K562 (cell line): Measurements from ENCODE around the gene OLFM3. TPM values are rescaled to one million over a fixed set of nuclear protein-coding genes. Genes with fewer than 3 reads are reported as not detected.

Source experiments
- ATAC-seq: fragments of 200-7000 bp; cut with Tn5 transposase; 3 replicates; pipeline ENCODE4 v1.9.1; 2020; ENCODE audit warnings: moderate library complexity
- BruUV-seq: library from RNA; stranded (reverse); fragments of 400-500 nt; replicated peaks from 2 replicates; lab custom pipeline; 2021; lab: Mats Ljungman, UMichigan
- CTCF ChIA-PET: fragments of 300-600 bp; formaldehyde crosslinking; extraction: SDS; loops from one replicate; lab custom pipeline; 2021; ENCODE audit warnings: low intra/inter-chr PET ratio; lab: Yijun Ruan, JAX
- POLR2A ChIA-PET: fragments of 300-600, 350-650 bp; sonication (Branson Sonifier 250); formaldehyde crosslinking; extraction: SDS; loops from one replicate; lab custom pipeline; 2021; ENCODE audit warnings: antibody characterized with exemption, inconsistent platforms; lab: Yijun Ruan, JAX
- DNase-seq, 4 experiments: peaks; one replicate each; pipeline versions ENCODE4 v3.0.0 to v3.0.0-alpha.2; 2011 to 2018; ENCODE audit warnings: low spot score in 3 of 4, mixed read lengths in 3 of 4; ENCODE audit errors: extremely low read depth in 1 of 4
- FAIRE-seq: peaks from 2 replicates; lab custom pipeline; 2011; peaks lifted over from hg19 to GRCh38; lab: Jason Lieb, UNC
- H2AFZ ChIP-seq: 2 replicates; pipeline ENCODE4 v1.6.0; 2011; ENCODE audit warnings: low read depth, low read length, control low read depth, inconsistent platforms
- H3K27ac ChIP-seq: fragments of 200-600 bp; 3 replicates; pipeline ENCODE4 v1.8.0; 2011; ENCODE audit warnings: low read depth, mild to moderate bottlenecking, control low read depth, inconsistent platforms, low read length, moderate library complexity, mixed read lengths; ENCODE audit errors: extremely low read depth
- H3K27me3 ChIP-seq, 2 experiments: fragments of 300-600 bp in 1 of 2; 2 replicates in 1 of 2; 3 replicates in 1 of 2; pipeline versions ENCODE4 v1.6.0 to v1.8.0; 2011; ENCODE audit warnings: inconsistent platforms in 2 of 2, low read length in 2 of 2, mild to moderate bottlenecking in 1 of 2, mixed read lengths in 1 of 2, moderate library complexity in 1 of 2; ENCODE audit not compliant: control insufficient read depth in 2 of 2, insufficient read depth in 2 of 2
- H3K36me3 ChIP-seq: fragments of 300-600 bp; 3 replicates; pipeline ENCODE4 v1.8.0; 2011; ENCODE audit warnings: mild to moderate bottlenecking, low read length, inconsistent platforms; ENCODE audit not compliant: control insufficient read depth, insufficient read depth
- H3K4me1 ChIP-seq, 2 experiments: fragments of 200-600 bp in 1 of 2; replicated peaks in 1 of 2; 2 replicates in 1 of 2; 3 replicates in 1 of 2; pipeline versions ENCODE4 v1.5.1 to v1.8.0; 2011; ENCODE audit warnings: inconsistent platforms in 2 of 2, low read length in 2 of 2, mild to moderate bottlenecking in 1 of 2, mixed read lengths in 1 of 2, moderate library complexity in 1 of 2; ENCODE audit not compliant: control insufficient read depth in 2 of 2, insufficient read depth in 2 of 2
- H3K4me2 ChIP-seq: 2 replicates; pipeline ENCODE4 v1.6.1; 2011; ENCODE audit warnings: low read length, control low read depth, inconsistent platforms, mixed read lengths; ENCODE audit not compliant: insufficient read depth
- H3K4me3 ChIP-seq: fragments of 200-600 bp; sonication (generic), shearing (Covaris generic); 2 replicates; pipeline ENCODE4 v1.5.1; 2016; ENCODE audit warnings: control low read depth, inconsistent platforms
- H3K79me2 ChIP-seq: fragments of 200-600 bp; 3 replicates; pipeline ENCODE4 v1.8.0; 2011; ENCODE audit warnings: low read length, inconsistent platforms; ENCODE audit not compliant: control insufficient read depth, insufficient read depth
- H3K9ac ChIP-seq, 2 experiments: 2 replicates each; pipeline versions ENCODE4 v1.6.0 to v1.6.1; 2011; ENCODE audit warnings: low read depth in 2 of 2, low read length in 2 of 2, control low read depth in 1 of 2, inconsistent platforms in 1 of 2, mild to moderate bottlenecking in 1 of 2, mixed read lengths in 1 of 2; ENCODE audit not compliant: insufficient read depth in 1 of 2
- H3K9me1 ChIP-seq: one replicate; pipeline ENCODE4 v1.6.0; 2011; ENCODE audit warnings: inconsistent platforms, mild to moderate bottlenecking, low read length, moderate library complexity; ENCODE audit not compliant: control insufficient read depth, insufficient read depth
- H3K9me3 ChIP-seq: replicated peaks from 2 replicates; pipeline ENCODE4 v1.5.1; 2011; ENCODE audit warnings: low read depth, low read length, inconsistent platforms; ENCODE audit not compliant: control insufficient read depth, insufficient read depth
- H4K20me1 ChIP-seq: replicated peaks from 2 replicates; pipeline ENCODE4 v1.6.1; 2011; ENCODE audit warnings: low read length, inconsistent platforms, mixed read lengths; ENCODE audit not compliant: control insufficient read depth, insufficient read depth
- L3MBTL2 ChIP-seq: fragments of 450-650 bp; IDR thresholded peaks from 2 replicates; pipeline ENCODE4 v1.6.1; 2016; ENCODE audit warnings: mild to moderate bottlenecking, moderate library complexity
- MCM5 ChIP-seq: fragments of 450-650 bp; IDR thresholded peaks from 2 replicates; pipeline ENCODE4 v1.6.1; 2016; ENCODE audit warnings: low read depth
- NFIC ChIP-seq: fragments of 450-650 bp; IDR thresholded peaks from 2 replicates; pipeline ENCODE4 v1.6.1; 2017; ENCODE audit warnings: mild to moderate bottlenecking, inconsistent platforms
- WGBS: fragments of 100-300 bp; shearing (Covaris generic); methylation state at CpG from one replicate; pipeline ENCODE4 v1.1.6; 2016; ENCODE audit warnings: low coverage, mixed read lengths; ENCODE audit not compliant: insufficient coverage; ENCODE audit errors: missing lambda C conversion rate; 5-methylcytosine and 5-hydroxymethylcytosine counted together
- in situ Hi-C: fragments of 300-500 bp; cut with MboI; formaldehyde crosslinking; loops from 4 replicates; pipeline ENCODE4 v1.15.0; 2018; ENCODE audit warnings: inconsistent platforms, mixed read lengths
- intact Hi-C: fragments of 100-400 bp; cut with micrococcal nuclease; formaldehyde crosslinking; loops from 2 replicates; pipeline ENCODE4 v1.14.2; 2022
- polyA plus RNA-seq, 8 experiments: library from polyadenylated mRNA; depleted of rRNA in 4 of 8; stranded (reverse) in 5 of 8; unstranded in 3 of 8; fragments of >200 nt; fragmentation: Nextera tagmentation in 2 of 8; fragmentation: Illumina TruSeq in 1 of 8; extraction: Ambion mirVana in 2 of 8; extraction: Trizol in 1 of 8; gene quantifications; 2 replicates each; pipeline versions ENCODE4 v1.2.1 to v1.2.3, GENCODE V29; 2011 to 2014; ENCODE audit warnings: inconsistent platforms in 1 of 8, missing spikeins in 1 of 8
- total RNA-seq, 7 experiments: library from RNA; depleted of rRNA in 6 of 7; stranded (reverse); fragments of >200 nt in 6 of 7; fragmentation: Illumina TruSeq in 2 of 7; extraction: Trizol in 2 of 7; gene quantifications; 2 replicates each; pipeline versions ENCODE4 v1.2.1 to v1.2.3, GENCODE V29; 2011 to 2021; ENCODE audit warnings: low replicate concordance in 1 of 7
- TF ChIP-seq, protein P1 (sequence below), 2 experiments: IDR thresholded peaks; 2 replicates each; pipeline ENCODE4 v1.6.1; 2012; ENCODE audit warnings: improper control_type of control experiment in 2 of 2, low read depth in 2 of 2, low read length in 2 of 2, borderline replicate concordance in 1 of 2

Gene OLFM3
- total and polyA plus RNA-seq, 9 of the 15 experiments (the other 6 are each of a cell fraction or from before 2014, with no cell fraction given): 0.07 TPM; not detected in 8

GRCh38 chr1:101967871-101968270, 28.9 kb downstream of the OLFM3 start:
- 2% methylated on average over 4 of the region's 4 CpGs for WGBS
- Histone ChIP-seq H3K9me1 (no peaks in the 10 kb centered on the region), H3K4me2 (no peak overlapping the region), H3K4me3 (no peak overlapping the region), H3K79me2 (no peaks in the 10 kb centered on the region), H3K4me1 (no peaks in the 10 kb centered on the region), H3K9ac (no peak overlapping the region), H2AFZ (no peak overlapping the region), H3K27me3 (no peaks in the 10 kb centered on the region), H4K20me1 (no peaks in the 10 kb centered on the region), H3K36me3 (no peaks in the 10 kb centered on the region), H3K27ac (no peak overlapping the region), H3K9me3 (no peaks in the 10 kb centered on the region)
- TF ChIP-seq NFIC: no peak
- TF ChIP-seq L3MBTL2: no peak
- TF ChIP-seq, protein P1, sequence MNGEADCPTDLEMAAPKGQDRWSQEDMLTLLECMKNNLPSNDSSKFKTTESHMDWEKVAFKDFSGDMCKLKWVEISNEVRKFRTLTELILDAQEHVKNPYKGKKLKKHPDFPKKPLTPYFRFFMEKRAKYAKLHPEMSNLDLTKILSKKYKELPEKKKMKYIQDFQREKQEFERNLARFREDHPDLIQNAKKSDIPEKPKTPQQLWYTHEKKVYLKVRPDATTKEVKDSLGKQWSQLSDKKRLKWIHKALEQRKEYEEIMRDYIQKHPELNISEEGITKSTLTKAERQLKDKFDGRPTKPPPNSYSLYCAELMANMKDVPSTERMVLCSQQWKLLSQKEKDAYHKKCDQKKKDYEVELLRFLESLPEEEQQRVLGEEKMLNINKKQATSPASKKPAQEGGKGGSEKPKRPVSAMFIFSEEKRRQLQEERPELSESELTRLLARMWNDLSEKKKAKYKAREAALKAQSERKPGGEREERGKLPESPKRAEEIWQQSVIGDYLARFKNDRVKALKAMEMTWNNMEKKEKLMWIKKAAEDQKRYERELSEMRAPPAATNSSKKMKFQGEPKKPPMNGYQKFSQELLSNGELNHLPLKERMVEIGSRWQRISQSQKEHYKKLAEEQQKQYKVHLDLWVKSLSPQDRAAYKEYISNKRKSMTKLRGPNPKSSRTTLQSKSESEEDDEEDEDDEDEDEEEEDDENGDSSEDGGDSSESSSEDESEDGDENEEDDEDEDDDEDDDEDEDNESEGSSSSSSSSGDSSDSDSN (IDR thresholded peaks at IDR 0.05; ENCODE audit: borderline replicate concordance in 1 of 2, low read depth in 2 of 2, low read length in 2 of 2): no peak
- no peak for TF ChIP-seq MCM5
- intact Hi-C loops: no loop called here
- ChIA-PET CTCF (no interaction called here), POLR2A (no interaction called here)
- in situ Hi-C loops: no loop called here
- ATAC-seq (no peak), FAIRE-seq (no peak), DNase-seq (no peak)
- BruUV-seq: no TSS peak
